ENCODE results near the gene GRID2.

GRID2 gene

DNA sequence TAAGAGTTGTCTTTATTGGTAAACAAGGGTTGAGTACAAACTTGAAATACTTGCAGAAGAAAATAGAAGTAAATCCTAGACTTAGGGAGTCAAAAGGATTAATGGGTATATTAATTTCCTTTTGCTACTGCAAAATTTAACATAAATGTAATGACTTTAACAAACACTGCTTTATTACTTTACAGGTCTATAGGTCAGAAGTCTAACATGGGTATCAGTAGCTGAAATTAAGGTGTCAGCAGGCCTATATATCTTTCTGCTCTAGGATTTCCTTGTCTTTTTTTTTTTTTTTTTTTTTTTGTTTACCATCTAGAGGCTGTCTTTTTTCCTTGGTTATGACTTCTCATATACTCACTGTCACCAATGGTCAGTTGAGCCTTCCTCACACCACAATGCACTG, 220.4 kb downstream of the GRID2 start:
- DNase-seq (ENCODE audit: low read depth): no peak

DNA sequence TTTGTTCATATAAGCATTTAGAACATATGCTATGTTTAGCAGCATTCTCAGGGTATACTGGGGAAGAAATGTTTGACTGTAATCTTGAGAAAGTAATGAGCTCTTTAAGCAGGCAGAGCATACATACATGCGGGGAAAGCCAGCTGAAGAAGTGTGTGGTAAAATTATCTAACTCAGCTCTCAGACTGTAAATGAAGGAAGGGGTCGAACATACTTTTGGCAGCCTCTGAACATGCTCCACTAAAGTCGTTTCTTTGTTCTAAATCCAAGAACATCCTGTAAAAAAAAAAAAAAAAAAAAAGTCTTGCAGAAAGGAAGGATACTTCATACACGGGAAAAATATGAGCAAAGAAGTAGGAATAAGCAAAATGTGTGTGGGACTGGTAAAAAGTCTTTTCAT, 224.8 kb downstream of the GRID2 start:
- no peak for DNase-seq (ENCODE audit: low read depth)

DNA sequence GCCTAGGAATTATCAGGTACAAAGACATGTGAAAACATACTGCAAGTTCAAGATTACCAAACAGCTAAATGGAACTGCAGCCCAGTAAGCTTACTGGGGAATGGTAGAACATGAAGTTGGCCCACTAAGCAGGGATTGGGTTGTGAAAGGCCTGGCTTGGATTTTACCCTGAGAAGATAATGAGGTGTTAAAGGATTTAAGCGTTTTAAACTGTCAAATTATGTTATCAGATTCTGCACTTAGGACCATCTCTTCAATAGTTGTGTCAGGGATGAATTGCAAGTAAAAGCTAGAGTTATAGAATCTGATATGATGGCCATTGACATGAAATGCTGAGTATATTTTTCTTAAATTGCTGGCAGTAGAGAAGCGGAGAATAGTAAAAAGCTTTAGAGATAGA, 225.7 kb downstream of the GRID2 start:
- no peak for DNase-seq (ENCODE audit: low read depth)

DNA sequence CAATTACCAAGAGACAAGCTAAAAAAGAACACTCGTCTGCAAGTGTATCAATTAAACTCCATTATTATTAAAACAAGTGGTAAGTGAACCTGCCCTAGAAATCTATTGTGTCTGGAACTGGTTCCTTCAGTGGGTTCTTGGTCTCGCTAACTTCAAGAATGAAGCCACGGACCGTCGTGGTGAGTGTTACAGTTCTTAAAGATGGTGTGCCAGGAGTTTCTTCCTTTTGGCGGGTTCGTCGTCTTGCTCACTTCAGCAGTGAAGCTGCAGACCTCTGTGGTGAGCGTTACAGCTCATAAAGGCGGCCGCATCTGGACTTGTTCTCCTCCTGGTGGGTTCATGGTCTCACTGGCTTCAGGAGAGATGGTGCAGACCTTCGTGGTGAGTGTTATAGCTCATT, 231.8 kb downstream of the GRID2 start:
- no peak for DNase-seq (ENCODE audit: low read depth)

DNA sequence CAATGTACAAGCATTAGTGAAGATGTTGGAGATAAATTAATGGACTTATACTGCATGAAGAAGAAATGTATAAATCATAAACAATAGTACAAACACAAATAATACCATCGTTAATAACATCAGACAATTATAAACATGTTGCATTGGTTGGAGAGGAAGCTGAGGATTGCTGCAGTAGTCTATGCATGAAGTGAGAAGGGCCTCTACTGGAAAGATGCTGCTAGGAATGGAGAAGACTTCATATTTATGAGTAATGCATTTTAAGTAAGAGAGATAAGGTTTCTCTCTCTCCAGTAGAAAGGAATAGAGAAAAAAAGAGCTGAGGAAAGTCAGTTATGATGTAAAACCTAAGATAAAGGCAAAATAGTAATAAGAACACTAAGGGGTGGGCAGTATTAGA, 247.8 kb downstream of the GRID2 start:
- no peak for DNase-seq (ENCODE audit: low read depth)

DNA sequence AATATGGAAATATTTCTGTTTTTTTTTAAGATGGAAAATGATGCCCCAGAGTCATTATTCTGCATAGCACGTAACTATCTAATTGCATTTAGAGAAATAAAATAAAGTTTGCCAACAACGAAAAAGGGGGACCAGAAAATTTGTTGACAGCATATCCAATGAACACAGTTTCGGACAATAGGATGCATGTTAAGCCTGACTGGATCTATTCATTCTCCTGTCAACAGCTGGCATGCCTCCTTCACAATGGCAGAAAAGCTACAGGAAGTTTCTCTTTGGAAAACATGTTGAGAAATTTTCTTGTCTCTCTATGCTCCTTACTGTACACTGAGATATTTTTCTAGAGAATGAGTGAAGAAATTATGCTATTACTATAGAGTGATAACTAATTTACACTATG, 262.5 kb downstream of the GRID2 start:
- no peak for DNase-seq (ENCODE audit: low read depth)

DNA sequence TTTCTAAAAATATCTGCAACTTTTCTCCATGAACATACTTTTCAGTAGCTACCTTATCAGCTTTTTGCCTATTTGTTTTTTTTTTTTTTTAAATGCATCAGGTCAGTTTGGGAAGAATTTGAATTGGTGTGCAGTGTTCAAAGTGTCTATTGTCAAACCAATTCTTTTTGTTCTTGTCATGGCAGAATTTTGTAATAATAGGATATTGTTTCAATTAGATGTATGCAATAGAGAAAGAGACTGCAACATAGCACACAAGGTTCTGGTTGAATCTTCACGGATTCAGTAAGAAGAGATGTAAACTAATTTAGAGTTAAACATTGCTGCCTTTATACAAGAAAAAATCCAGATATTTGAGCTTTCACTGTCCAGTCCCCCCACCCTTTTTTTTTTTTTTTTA, 277.1 kb downstream of the GRID2 start:
- DNase-seq (ENCODE audit: low read depth): no peak

DNA sequence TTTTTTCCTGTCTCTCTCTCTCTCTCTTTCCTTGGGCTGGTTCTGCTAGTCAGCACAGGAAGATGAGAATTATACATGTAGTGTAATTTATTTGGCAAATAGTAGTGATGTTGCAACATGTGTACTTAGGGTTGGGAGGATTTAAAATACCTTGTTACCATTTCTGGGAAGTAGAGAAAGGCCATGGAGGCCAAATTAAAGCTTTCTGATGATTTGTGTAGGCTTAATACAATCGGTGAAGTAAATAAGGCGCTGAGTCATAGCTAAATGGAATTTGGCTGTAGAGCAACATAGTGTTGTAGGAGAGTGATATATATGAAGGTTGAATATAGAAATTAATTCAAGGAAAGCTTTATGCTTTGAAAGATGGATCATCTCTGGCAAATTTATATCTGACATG, 295.3 kb downstream of the GRID2 start:
- no peak for DNase-seq (ENCODE audit: low read depth)

DNA sequence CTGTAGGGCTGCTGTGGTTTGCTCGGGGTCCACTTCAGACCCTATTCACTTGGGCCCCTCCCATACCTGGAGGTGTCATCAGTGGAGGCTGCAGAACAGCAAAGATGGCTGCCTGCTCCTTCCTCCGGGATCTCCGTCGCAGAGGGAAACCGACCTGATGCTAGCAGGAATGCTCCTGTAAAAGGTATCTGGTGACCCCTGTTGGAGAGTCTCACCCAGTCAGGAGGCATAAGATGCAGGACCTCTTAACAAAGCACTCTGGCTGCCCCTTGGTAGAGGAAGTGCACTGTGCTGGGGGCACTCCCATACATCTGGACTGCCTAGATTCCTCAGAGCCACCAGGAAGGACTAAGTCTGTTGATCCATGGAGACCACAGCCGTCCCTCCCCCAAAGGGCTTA, 296.9 kb downstream of the GRID2 start:
- no peak for DNase-seq (ENCODE audit: low read depth)

DNA sequence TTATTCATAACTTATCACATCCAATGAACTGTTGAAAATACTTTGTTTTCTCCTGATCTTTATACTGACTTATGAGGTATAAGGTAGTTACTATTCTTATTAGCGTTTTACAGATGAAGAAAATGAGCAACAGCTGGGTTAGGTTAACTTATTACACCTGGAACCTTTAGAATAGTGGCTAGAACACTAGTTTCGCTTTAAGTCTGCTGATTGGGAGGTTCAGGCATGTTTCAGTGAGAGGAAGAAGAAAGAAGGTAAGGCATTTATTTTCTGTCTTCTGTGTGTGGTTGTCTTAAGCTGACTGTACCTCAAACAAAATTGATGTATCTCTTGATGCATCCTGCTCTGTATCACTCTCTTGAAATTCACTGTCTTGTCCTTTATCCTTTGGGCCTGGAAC, 302.5 kb downstream of the GRID2 start:
- DNase-seq (ENCODE audit: low read depth): no peak

DNA sequence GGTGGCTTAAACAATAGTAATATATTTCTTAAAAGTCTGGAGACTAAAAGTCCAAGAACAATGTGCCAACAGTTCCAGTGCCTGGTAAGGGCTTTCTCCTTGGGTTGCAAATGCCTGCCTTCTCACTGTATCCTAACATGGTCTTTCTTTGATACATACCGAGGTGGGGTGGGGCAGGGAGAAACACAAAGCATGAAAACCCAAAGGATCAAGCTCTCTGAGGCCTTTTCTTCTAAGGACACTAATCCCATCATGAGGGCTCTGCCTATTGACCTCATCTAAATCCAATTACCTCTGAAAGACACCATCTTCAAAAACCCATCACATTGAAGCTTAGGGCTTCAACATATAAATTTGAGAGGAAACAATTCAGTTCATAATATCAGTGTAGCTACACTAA, 311.3 kb downstream of the GRID2 start:
- DNase-seq (ENCODE audit: low read depth): no peak

DNA sequence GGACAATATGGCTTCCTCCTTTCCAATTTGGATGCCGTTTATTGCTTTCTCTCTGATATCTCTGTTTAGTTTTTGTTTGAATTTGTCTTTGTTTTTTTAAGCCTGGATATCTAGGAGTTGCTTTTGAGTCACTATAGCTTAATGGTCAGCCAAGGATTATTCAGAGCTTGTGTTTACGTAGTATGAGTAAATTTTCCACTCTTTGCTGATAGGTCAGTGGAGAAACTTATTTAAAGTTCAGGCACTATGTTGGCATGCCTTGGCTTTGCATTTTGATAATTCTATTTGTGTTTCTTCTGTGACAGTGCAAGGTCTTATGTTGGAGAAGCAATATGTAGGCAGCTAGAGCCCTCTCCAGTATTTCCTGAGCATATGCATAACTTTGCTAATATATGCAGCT, 315.2 kb downstream of the GRID2 start:
- no peak for DNase-seq (ENCODE audit: low read depth)

DNA sequence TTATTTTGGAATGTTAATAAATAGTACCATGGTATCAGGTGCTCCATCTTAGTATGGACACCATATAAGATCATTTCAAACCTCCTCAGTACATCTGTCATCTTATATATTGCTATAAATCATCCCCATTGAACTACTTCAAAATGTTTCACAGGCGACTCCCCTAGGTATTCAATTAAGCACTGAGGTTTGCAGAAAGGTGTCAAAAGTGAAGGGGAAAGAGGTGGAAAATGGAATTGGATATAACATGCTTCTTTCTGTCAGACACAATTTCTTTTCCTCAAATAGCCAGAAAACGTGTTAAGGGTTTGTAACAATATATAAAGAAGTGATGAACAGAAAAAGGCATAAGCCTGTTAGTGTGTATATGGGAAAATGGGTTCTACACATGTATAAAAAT, 325.5 kb downstream of the GRID2 start:
- DNase-seq (ENCODE audit: low read depth): no peak

DNA sequence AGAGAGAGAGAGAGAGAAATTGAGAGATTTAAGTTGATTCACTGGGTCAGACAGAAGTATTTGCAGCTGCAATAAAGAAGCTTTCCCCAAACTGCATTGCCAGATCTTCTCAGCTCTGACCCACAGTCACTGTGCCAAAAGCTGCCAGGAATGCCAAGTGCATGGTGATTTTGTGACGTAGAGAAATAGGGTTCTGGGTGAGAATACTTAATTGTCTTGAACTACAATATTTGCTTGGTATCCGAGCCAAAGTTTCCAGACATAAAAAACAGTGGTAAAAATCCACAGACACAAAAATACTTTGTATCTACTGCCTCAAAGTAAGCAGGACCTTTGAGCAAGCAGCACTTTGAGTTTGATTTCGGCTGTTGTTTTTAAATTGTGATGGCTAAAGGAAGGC, 331.1 kb downstream of the GRID2 start:
- DNase-seq (ENCODE audit: low read depth): no peak

DNA sequence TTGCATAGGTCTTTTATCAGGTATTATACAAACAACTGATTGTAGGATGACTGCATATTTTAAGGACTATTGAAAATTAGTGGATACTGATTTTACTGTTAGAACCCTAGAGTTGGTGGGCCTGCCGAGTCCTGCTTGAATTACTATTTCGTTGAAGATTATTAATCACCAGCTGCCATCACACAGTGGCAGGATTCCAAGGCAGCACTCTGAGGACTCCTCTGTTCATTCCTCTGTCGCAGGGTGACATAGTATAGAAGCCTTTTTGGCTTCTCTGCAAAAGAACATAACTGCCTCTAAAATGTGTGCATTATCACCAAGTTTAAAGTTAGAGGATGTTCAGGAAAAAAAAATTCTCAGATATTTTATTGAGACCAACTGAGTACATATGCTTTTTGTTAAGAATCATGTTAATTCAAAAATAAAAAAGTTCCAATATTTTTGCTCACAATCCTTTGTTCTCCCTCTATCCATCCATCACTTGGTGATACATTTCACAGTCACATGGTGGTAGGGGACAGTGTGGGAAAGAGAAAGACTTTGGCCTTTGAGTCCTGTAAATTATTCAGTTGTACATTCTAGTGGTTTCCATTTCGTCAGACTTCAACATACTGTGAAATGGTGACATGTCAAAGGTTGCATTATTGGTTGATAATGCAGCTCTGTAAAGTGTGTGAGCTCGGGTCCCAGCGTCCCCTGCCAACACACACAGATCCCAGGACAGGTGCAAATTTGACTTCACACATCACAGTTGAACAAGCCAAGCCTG, 332.5 kb downstream of the GRID2 start:
- DNase-seq (ENCODE audit: low read depth): no peak

DNA sequence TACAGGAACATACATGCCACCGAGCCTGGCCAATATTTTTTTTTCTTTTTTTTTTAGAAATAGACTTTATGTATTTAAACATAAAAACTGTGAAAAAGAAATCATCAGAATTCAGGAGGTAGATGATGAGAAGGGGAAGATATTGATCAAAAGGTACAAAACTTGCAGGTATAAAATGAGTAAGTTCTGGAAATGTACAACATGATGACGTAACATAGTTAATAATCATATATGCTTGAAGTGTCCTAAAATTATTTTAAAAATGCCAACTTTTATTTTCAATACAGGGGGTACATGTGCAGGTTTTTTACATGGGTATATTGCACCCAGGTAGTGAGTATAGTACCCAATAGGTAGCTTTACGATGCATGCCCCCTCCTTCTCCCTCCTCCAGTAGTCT, 337.6 kb downstream of the GRID2 start:
- no peak for DNase-seq (ENCODE audit: low read depth)

DNA sequence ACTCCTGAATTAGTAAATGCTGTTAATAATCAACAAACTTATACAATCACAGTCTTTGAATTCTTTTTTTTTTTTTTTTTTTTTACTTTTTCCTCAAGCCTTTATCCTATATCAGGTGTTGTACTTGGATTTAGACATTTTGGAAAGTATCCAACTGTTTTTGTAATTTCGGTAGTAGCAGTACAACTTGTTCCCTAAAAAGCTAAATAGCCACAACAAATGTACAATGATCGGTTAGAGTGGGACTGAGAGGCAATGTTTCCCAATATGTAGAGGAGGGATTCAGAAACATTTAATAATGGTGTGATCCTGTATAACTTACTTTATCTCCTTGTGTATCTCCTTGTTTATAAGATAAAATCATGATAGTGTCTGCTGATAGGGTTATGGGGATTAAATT, 343.1 kb downstream of the GRID2 start:
- DNase-seq (ENCODE audit: low read depth): no peak

DNA sequence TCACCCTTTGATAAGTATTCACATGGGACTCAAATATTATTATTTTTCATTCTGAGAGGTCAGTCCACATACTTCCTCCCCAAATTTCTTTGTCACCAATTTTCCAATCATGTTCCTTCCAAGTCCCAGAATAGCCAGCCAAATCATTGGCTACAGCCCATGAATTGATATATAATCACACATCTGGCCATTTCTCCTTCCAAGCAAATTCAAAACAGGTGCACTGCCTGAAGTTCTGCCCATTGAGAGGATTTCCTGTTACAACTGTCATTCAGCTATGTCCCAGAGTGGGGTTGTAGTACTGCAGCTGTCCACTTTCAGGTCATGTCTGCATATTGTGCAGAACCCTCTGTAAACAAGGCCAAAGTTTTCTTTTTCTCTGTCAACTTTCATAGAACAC, 347.8 kb downstream of the GRID2 start:
- no peak for DNase-seq (ENCODE audit: low read depth)

DNA sequence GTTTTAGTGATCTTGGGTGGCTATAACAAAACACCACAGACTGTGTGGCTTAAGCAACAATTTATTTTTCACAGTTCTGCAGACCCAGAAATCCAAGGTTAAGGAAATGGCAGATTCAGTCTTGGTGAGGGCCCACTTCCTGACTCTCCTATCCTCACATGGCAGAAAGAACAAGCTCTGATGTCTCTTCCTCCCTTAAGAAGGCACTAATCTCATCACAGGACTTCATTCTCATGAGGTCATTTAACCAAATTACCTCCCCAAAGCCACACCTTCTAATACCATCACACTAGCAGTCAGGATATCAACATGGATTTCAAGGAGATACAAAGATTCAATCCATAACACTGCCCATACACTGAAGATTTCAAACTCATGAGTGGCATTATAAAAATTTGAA, 350.3 kb downstream of the GRID2 start:
- DNase-seq (ENCODE audit: low read depth): no peak

DNA sequence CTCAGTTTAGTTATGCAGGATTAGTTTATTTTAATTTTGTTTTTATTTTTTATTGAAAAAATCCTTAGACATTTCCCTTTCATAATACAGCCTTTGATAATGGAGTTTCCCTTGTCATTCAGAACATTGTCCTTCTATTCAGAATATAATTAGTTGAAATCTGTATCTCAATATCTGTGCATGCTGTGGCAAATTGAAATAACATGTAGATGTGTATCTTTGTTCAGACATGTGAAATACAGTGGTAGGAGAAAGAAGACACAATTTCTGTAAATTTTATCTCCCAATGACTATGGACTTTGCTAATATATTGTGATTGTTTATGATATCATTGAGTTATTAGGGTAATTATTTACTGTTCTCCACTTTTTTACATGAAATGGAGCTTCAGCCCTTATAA, 353.9 kb downstream of the GRID2 start:
- no peak for DNase-seq (ENCODE audit: low read depth)

DNA sequence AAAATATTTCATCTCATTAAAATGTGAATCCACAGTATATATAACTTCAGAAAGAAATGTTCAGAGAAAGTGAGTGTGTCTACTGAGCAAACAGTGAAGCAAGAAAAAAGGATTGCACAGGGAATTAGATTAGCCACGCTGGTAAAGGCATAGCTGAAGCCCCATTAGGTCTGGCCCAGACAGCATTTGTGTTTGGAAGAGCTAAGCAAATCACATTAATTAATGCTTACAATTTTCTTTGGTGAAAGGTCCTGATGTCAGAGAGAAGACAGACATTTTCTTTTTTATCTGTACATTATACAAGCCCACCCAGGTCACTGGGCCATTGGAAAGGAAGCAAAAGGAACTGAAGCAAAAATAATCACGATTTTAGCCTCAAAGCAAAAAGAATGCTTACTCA, 354.6 kb downstream of the GRID2 start:
- no peak for DNase-seq (ENCODE audit: low read depth)

DNA sequence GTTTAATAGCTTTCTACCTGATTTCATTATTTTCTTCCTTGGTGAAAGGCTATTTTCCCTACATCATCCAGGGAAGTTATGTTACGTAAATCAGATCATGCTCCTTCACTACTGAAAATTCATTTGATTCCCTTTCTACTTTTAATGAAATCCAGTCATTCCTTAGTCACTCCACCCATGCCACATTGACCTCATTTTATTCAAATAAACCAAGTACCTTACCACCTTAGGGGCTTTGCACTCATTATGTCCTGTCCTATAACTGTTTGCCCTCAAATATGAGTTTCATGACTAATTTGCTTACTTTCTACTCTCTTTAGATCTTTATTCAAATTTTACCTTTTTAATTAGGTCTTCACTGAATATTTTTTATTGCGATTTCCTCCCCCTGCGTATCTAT, 374.0 kb downstream of the GRID2 start:
- DNase-seq (ENCODE audit: low read depth): no peak

DNA sequence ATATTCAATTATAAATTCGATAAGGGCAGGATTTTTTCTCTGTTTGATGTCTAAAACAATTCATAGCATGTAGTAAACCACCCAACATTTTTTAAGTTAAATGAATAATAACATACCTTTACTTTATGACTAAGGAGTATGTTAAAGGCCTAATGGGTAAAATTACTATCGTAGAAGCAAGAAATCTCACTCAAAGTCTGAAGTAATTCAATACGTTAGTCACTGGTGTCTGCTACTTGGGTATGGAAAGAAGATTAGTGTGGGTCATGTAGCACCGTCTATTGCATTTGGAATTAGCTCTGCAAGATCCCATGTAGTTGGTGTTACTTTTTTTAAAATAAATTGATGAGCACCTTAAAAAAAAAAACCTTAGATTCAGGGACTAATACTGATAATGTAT, 374.5 kb downstream of the GRID2 start:
- no peak for DNase-seq (ENCODE audit: low read depth)

DNA sequence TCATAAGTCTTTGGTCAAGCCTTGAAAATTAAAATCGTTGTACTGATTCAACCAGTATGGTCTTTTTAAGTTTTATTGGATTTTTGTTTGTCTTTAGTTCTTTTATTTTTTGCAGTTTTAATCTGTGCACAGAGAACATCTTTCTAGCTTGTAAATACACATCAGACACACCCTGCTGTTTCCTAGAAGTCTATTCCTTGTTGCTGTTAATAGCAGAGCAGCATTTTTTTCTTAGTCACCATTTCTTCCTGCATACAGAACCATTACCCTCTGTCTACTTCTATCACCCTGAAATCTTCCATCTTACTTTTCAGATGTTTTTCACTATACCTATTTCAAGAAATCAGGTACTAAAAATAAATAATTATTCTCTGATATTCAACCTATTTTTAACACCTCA, 375.4 kb downstream of the GRID2 start:
- DNase-seq (ENCODE audit: low read depth): no peak

DNA sequence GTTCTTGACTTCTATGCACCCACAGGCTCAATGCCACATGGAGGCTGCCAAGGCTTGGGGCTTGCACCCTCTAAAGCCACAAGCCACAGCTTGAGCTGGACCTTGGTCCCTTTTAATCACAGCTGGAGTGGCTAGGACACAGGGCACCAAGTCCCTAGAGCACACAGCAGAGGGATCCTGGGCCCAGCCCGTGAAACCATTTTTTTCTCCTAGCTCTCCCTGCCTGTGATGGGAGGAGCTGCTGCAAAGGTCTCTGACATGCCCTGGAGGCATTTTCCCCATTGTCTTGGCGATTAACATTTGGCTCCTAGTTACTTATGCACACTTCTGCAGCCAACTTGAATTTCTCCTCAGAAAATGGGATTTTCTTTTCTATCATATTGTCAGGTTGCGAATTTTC, 410.9 kb downstream of the GRID2 start:
- no peak for DNase-seq (ENCODE audit: low read depth)

Measured in activated T-helper 1 cell treated with Interleukin-2 at 50 U/mL for 16 hours (primary cell).